B cell (primary cell): Measurements from ENCODE around the gene TTC38. TPM values are rescaled to one million over a fixed set of nuclear protein-coding genes. Genes with fewer than 3 reads are reported as not detected.

Experiments used
- ATAC-seq: fragments of 200-7000 bp; cut with Tn5 transposase; one replicate; pipeline ENCODE4 v1.10.0; 2021; ENCODE audit warnings: low read depth, mild to moderate bottlenecking, moderate number of reproducible peaks, moderate library complexity
- CTCF ChIA-PET: fragments of 350-600 bp; sonication (Branson Sonifier 250); formaldehyde crosslinking; loops from one replicate; lab custom pipeline; 2021; ENCODE audit warnings: antibody characterized with exemption, inconsistent platforms; lab: Charles Lee
- POLR2A ChIA-PET: fragments of 350-600 bp; sonication (Branson Sonifier 250); formaldehyde crosslinking; loops from one replicate; lab custom pipeline; 2021; ENCODE audit warnings: antibody characterized with exemption; lab: Charles Lee
- DNase-seq: peaks from one replicate; pipeline ENCODE4 v3.0.0; 2013
- H2AFZ ChIP-seq: 2 replicates; pipeline ENCODE4 v1.6.1; 2012; ENCODE audit warnings: mild to moderate bottlenecking, low read depth, low read length; ENCODE audit not compliant: insufficient read depth, poor library complexity, severe bottlenecking
- H3K27ac ChIP-seq, 2 donors: 1 replicate in 1 of 2; 2 replicates in 1 of 2; pipeline ENCODE4 v1.5.1; 2012 to 2013; ENCODE audit warnings: low read length in 2 of 2, mild to moderate bottlenecking in 2 of 2, moderate library complexity in 1 of 2
- H3K27me3 ChIP-seq, 4 experiments: fragments of 200-600 bp in 1 of 4; sonication (generic) in 1 of 4; replicated peaks in 1 of 4; 1 replicate in 2 of 4; 2 replicates in 2 of 4; pipeline versions ENCODE4 v1.6.1 to v1.7.0; 2013 to 2016; ENCODE audit warnings: low read length in 3 of 4, mild to moderate bottlenecking in 2 of 4, mixed read lengths in 1 of 4, moderate library complexity in 1 of 4; ENCODE audit not compliant: insufficient read depth in 4 of 4, control insufficient read depth in 3 of 4; ENCODE audit errors: control extremely low read depth in 1 of 4
- H3K36me3 ChIP-seq, 2 experiments: replicated peaks in 1 of 2; 1 replicate in 1 of 2; 2 replicates in 1 of 2; pipeline versions ENCODE4 v1.6.1 to v1.7.1; 2013; ENCODE audit warnings: low read length in 1 of 2; ENCODE audit not compliant: insufficient read depth in 2 of 2, control insufficient read depth in 1 of 2; ENCODE audit errors: control extremely low read depth in 1 of 2, extremely low read depth in 1 of 2
- H3K4me1 ChIP-seq, 2 donors: fragments of 200-600 bp in 1 of 2; sonication (generic) in 1 of 2; 1 replicate in 1 of 2; 2 replicates in 1 of 2; pipeline versions ENCODE4 v1.5.1 to v1.6.1; 2013 to 2017; ENCODE audit warnings: low read length in 2 of 2; ENCODE audit not compliant: control insufficient read depth in 2 of 2, insufficient read depth in 2 of 2
- H3K4me2 ChIP-seq: replicated peaks from 2 replicates; pipeline ENCODE3; 2012; ENCODE audit warnings: mild to moderate bottlenecking, low read depth, low read length; ENCODE audit not compliant: poor library complexity, severe bottlenecking
- H3K4me3 ChIP-seq, 5 experiments: fragments of 200-600 bp in 1 of 5; sonication (generic) in 1 of 5; 1 replicate in 3 of 5; 2 replicates in 2 of 5; pipeline versions ENCODE4 v1.5.1 to v1.7.0; 2011 to 2016; ENCODE audit warnings: low read length in 4 of 5, mild to moderate bottlenecking in 4 of 5, low read depth in 2 of 5, control low read depth in 1 of 5, moderate library complexity in 1 of 5; ENCODE audit not compliant: insufficient read depth in 1 of 5; ENCODE audit errors: control extremely low read depth in 1 of 5, extremely low read depth in 1 of 5
- H3K79me2 ChIP-seq: fragments of 200-600 bp; sonication (generic); one replicate; pipeline ENCODE4 v1.6.0; 2016; ENCODE audit warnings: low read length; ENCODE audit not compliant: control insufficient read depth, insufficient read depth
- H3K9ac ChIP-seq: fragments of 200-600 bp; sonication (generic); 2 replicates; pipeline ENCODE4 v1.6.1; 2017; ENCODE audit warnings: mild to moderate bottlenecking, low read length, moderate library complexity
- H3K9me3 ChIP-seq, 3 donors: one replicate each; pipeline versions ENCODE4 v1.6.1 to v1.7.1; 2013; ENCODE audit warnings: low read length in 2 of 3; ENCODE audit not compliant: control insufficient read depth in 2 of 3, insufficient read depth in 1 of 3; ENCODE audit errors: control extremely low read depth in 1 of 3
- H4K20me1 ChIP-seq: 2 replicates; pipeline ENCODE4 v1.6.0; 2012; ENCODE audit warnings: mild to moderate bottlenecking, low read length; ENCODE audit not compliant: insufficient read depth, control insufficient read depth, poor library complexity, severe bottlenecking
- H3K27ac Mint-ChIP-seq: one replicate; pipeline ENCODE4 v1.8.0; 2021; ENCODE audit warnings: mixed read lengths
- H3K27me3 Mint-ChIP-seq: one replicate; pipeline ENCODE4 v1.8.0; 2021; ENCODE audit warnings: mixed read lengths
- H3K4me1 Mint-ChIP-seq: one replicate; pipeline ENCODE4 v1.8.0; 2021; ENCODE audit warnings: mixed read lengths
- H3K4me3 Mint-ChIP-seq: one replicate; pipeline ENCODE4 v1.8.0; 2021; ENCODE audit warnings: mixed read lengths
- H3K9me3 Mint-ChIP-seq: one replicate; pipeline ENCODE4 v1.8.0; 2022; ENCODE audit warnings: mixed read lengths; ENCODE audit not compliant: insufficient read depth
- EZH2 ChIP-seq: IDR thresholded peaks from 2 replicates; pipeline ENCODE4 v1.6.1; 2012; ENCODE audit warnings: borderline replicate concordance, low read depth, mild to moderate bottlenecking, moderate library complexity, low read length; ENCODE audit not compliant: insufficient read depth, poor library complexity, severe bottlenecking
- WGBS: methylation state at CpG from one replicate; pipeline ENCODE4 v1.1.5; 2013; ENCODE audit warnings: missing lambda C conversion rate; ENCODE audit not compliant: insufficient coverage; 5-methylcytosine and 5-hydroxymethylcytosine counted together
- intact Hi-C: fragments of 100-400 bp; cut with micrococcal nuclease; formaldehyde crosslinking; loops from one replicate; pipeline ENCODE4 v1.10.0; 2022
- polyA plus RNA-seq: library from polyadenylated mRNA; depleted of rRNA; stranded (reverse); fragments of >200 nt; gene quantifications from 2 replicates; pipeline ENCODE4 v1.2.3, GENCODE V29; 2012
- total RNA-seq, 2 donors: library from RNA; stranded (reverse); fragments of 120-200 nt in 1 of 2; gene quantifications; 1 replicate in 1 of 2; 2 replicates in 1 of 2; pipeline versions ENCODE4 v1.2.3 to v1.2.4, GENCODE V29; 2013 to 2022
- TF ChIP-seq, protein P1 (sequence below): fragments of 200-600 bp; IDR thresholded peaks from one replicate; pipeline ENCODE4 v1.8.0; 2022; ENCODE audit warnings: antibody characterized with exemption, mild to moderate bottlenecking

The TTC38 gene
- total and polyA plus RNA-seq, 2 donors (not counting 1 experiment from before 2014, with no cell fraction given), result 10.8 to 13.3 TPM

DNA sequence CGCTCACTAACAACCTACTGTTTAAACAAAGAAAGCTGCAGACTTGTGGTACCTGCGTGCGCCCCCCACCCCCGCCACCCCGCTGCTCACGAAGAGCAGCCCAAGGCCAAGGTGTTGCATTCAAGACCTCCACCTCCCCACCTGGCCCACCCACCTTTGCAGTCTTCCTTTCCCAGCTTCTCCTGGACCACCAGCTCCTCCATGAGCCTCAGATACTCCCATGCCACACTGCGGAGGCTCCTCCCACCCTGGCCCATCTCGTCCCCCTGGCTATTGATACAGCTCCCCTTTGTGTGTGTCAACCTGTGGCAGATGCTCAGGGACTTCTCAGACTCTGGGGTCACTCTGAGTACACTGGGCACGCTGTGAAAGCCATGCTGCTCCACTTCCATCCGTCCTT is 21.6 kb upstream of the TTC38 start:
- ChIA-PET POLR2A (no interaction called here), CTCF (no interaction called here)
- ATAC-seq (no peak), DNase-seq (no peak)
- Mint-ChIP-seq H3K27ac (no peak overlapping the region), H3K9me3 (no peaks in the 10 kb centered on the region), H3K4me3 (no peak overlapping the region), H3K4me1 (peaks cover 11% of the 10 kb centered on the region), H3K27me3 (no peaks in the 10 kb centered on the region)
- H3K79me2 ChIP-seq, result peaks cover 16% of the 10 kb centered on the region
- no peak overlapping the region for H3K9ac ChIP-seq
- H3K4me1 ChIP-seq, result peaks cover 9 to 13% of the 10 kb centered on the region in 2 donors
- no peaks in the 10 kb centered on the region for H3K27me3 ChIP-seq
- H3K27ac ChIP-seq, result no peak overlapping the region
- H3K9me3 ChIP-seq, result no peaks in the 10 kb centered on the region
- 95% methylated on average over 9 of the region's 10 CpGs for WGBS
- no peak for TF ChIP-seq EZH2
- TF ChIP-seq, protein P1, sequence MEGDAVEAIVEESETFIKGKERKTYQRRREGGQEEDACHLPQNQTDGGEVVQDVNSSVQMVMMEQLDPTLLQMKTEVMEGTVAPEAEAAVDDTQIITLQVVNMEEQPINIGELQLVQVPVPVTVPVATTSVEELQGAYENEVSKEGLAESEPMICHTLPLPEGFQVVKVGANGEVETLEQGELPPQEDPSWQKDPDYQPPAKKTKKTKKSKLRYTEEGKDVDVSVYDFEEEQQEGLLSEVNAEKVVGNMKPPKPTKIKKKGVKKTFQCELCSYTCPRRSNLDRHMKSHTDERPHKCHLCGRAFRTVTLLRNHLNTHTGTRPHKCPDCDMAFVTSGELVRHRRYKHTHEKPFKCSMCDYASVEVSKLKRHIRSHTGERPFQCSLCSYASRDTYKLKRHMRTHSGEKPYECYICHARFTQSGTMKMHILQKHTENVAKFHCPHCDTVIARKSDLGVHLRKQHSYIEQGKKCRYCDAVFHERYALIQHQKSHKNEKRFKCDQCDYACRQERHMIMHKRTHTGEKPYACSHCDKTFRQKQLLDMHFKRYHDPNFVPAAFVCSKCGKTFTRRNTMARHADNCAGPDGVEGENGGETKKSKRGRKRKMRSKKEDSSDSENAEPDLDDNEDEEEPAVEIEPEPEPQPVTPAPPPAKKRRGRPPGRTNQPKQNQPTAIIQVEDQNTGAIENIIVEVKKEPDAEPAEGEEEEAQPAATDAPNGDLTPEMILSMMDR, result no peak
- no peak overlapping the region for H3K4me3 ChIP-seq
- H3K4me2 ChIP-seq, result no peak overlapping the region
- intact Hi-C loops, result no loop called here
- peaks cover 0 to 9% of the 10 kb centered on the region in 2 experiments for H3K36me3 ChIP-seq
- H2AFZ ChIP-seq, result no peak overlapping the region
- H4K20me1 ChIP-seq, result no peaks in the 10 kb centered on the region

DNA sequence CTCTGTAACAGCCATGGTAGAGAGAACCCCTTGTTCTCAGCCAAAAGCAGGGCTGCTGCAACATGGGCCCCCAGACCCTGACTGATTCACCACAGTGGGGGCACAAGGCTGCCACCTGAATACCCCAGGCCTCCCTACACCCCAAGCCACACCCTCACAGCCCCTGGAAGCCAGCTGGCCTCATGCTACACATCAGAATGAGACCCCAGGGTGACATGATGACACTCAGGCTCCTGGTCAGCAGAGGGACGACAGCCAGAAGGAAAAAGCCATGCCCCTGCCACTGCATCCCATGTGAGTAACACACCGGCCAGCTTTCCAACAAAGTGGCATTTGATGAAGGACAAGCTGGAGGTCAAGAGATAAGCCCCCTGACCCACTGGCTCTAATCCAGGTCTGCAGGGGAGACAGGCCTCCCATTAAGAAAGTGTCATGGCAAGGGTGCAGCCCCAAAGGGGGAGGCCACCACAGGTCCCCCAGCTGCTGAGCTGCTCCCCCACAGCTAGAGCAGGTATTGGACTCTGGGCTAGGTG is 20.3 kb upstream of the TTC38 start:
- Histone ChIP-seq H3K79me2 (peaks cover 16% of the 10 kb centered on the region), H4K20me1 (no peaks in the 10 kb centered on the region), H3K27ac (no peak overlapping the region), H3K36me3 (peaks cover 0 to 9% of the 10 kb centered on the region in 2 experiments), H2AFZ (no peak overlapping the region), H3K4me1 (peaks cover 14% of the 10 kb centered on the region in 2 donors), H3K9ac (no peak overlapping the region), H3K9me3 (no peaks in the 10 kb centered on the region), H3K4me3 (no peak overlapping the region), H3K27me3 (no peaks in the 10 kb centered on the region), H3K4me2 (no peak overlapping the region)
- peaks cover 18% of the 10 kb centered on the region for H3K4me1 Mint-ChIP-seq
- no peaks in the 10 kb centered on the region for H3K27me3 Mint-ChIP-seq
- ATAC-seq (no peak), DNase-seq (no peak)
- no peak for TF ChIP-seq EZH2
- TF ChIP-seq, protein P1, result no peak
- ChIA-PET POLR2A (no interaction called here), CTCF (interaction anchor here (1.2 kb wide), 1 partner anchor 48 kb away, joined by 5 read pairs; no protein-coding TSS in a partner anchor)
- H3K27ac Mint-ChIP-seq, result peak overlapping the region; percentile 20
- 100% methylated on average over 2 of the region's 2 CpGs for WGBS
- no peaks in the 10 kb centered on the region for H3K9me3 Mint-ChIP-seq
- H3K4me3 Mint-ChIP-seq, result no peak overlapping the region
- intact Hi-C loops, result no loop called here
